ENCODE results near the gene NISCH.
A peak's percentile ranks its signal among the peaks of the same experiment; 100 is the strongest.

NISCH gene

DNA sequence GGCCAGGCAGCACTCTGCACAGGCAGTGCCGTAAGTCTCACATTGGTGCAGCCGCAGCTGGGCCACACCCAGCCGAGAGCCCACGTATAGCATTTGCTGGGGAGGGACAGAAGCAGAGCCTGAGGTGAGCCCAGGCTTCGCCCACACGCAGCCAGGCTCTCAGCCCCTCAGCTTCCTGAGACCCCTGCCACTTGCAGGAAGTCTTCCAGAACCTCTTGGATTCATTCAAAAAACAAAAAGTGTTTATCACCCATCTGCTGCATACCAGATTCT lies 17.4 kb upstream of the NISCH start:
- H3K4me2 ChIP-seq, result peak overlapping the region in 10 of 11 experiments; percentile 76 to 99 (median 94); a peak in 19 of 22 replicates
- TF ChIP-seq Cebpa-rat (IDR thresholded peaks at IDR 0.05), result no peak
- H4K20me1 ChIP-seq, result peaks cover 0 to 21% (median 7%) of the 10 kb centered on the region in 11 experiments; a peak in 12 of 22 replicates

DNA sequence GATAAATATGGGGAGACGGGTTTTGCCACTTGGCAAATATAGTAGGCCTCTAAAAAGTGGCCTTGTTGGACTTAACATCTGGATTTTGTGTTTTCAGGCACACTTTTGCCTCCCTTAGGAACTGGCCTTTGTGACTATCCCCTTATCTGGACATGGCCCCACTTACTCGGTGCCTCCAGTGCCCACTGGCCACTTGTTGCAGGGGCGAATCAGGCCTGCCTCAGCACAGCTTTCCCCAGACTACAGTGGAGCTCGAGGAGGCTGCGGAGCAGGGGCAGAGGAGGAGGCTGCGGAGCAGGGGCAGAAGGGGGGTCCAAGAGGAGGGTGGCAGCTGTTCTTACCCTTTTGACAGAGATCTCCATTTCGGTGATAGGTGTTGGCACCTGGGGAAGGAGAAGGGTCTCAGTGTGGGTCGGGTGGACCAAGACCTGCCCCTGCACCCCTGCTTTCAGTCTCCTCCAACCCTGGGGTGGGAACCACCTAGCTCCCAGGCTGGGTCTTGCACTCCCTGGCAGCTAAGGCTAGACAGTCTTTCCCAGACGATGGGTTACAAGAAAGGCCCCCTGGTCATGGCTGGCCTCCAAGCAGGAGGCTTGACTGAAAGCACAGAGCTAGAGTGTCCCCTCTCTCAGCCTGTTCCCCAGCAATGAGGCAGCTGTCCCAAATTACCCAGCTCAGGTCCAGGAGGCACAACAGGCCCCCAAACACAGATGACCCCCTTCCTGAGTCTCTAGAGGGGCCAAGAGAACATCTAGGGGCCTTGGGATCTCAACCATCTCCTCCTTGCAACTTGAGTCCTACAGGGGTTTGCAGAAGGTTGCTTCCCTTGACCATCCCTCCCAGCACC lies 16.6 kb upstream of the NISCH start:
- Histone ChIP-seq H3K27ac (no peak overlapping the region), H3K4me3 (no peak overlapping the region), H3K36me3 (peaks cover 0 to 50% (median 0%) of the 10 kb centered on the region in 11 experiments; a peak in 6 of 22 replicates), H4K20me1 (peaks cover 0 to 29% (median 15%) of the 10 kb centered on the region in 11 experiments; a peak in 13 of 22 replicates), H3K9me3 (replicated peaks in 1 of 11) (no peaks in the 10 kb centered on the region), H3K4me1 (peaks cover 55 to 89% (median 75%) of the 10 kb centered on the region in 10 experiments), H3K27me3 (peaks cover 6 to 65% (median 48%) of the 10 kb centered on the region in 11 experiments; a peak in 19 of 22 replicates), H3K4me2 (peak overlapping the region in 8 of 11 experiments; percentile 1 to 99 (median 94); a peak in 10 of 22 replicates), H3K9ac (peak overlapping the region in 1 of 11 experiments; percentile 18; a peak in 2 of 22 replicates)
- no peak for TF ChIP-seq Cebpa-rat (IDR thresholded peaks at IDR 0.05)

More for the DNA sequence above, 17.4 kb upstream of the NISCH start:
- peaks cover 2 to 65% (median 42%) of the 10 kb centered on the region in 11 experiments; a peak in 19 of 22 replicates for H3K27me3 ChIP-seq
- peaks cover 53 to 89% (median 75%) of the 10 kb centered on the region in 10 experiments for H3K4me1 ChIP-seq
- peak overlapping the region in 2 of 11 experiments; percentile 15 to 72; a peak in 4 of 22 replicates for H3K9ac ChIP-seq
- H3K27ac ChIP-seq, result peak overlapping the region in 5 of 11 experiments; percentile 75 to 83 (median 77); a peak in 8 of 22 replicates
- H3K36me3 ChIP-seq, result peaks cover 0 to 50% (median 0%) of the 10 kb centered on the region in 11 experiments; a peak in 6 of 22 replicates
- H3K9me3 ChIP-seq (replicated peaks in 1 of 11), result no peaks in the 10 kb centered on the region
- no peak overlapping the region for H3K4me3 ChIP-seq

DNA sequence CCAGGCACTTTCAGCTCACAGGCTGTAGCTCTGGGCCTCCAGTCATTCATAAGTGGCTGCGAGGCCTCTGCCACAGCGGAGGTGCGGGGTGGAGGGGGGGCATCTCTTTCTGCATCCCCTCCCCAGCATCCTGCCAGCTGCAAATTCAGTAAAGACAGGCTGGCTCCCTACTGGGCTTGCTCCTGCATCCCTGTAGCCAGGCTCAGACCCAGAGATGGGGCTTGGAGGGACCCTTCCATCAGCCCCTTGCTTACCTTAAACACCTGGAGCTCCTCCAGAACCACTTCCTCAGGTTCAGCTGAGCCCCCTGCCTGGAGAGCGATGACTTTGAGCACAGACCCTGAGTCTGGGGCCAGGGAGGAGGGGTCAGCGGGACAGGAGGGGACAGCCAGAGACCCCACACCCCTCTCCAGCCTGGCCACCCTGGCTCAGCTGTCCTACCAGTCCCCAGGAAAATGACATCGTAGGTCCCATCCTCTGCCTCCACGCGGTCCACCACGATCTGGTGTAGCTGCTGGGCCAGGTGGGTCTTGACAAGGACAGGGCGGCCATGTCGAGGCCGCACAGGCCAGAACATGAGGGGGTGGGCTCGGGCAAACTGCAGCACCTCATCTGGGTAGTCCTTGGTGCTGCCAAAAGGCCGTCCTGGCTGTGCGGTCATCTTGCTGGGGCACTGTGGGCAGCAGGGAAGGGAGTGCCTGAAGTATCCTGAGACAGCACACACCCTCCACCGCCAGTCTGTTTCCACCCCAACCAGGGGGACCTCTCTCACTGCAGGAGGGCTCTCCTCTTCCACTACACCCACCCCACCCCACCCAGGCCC lies 15.8 kb upstream of the NISCH start:
- no peaks in the 10 kb centered on the region for H3K9me3 ChIP-seq (replicated peaks in 1 of 11)
- TF ChIP-seq Cebpa-rat (IDR thresholded peaks at IDR 0.05), result no peak
- peak overlapping the region in 5 of 11 experiments; percentile 14 to 99 (median 93); a peak in 6 of 22 replicates for H3K4me2 ChIP-seq
- H3K27me3 ChIP-seq, result peaks cover 6 to 65% (median 47%) of the 10 kb centered on the region in 11 experiments; a peak in 19 of 22 replicates
- H3K4me3 ChIP-seq, result no peak overlapping the region
- peaks cover 0 to 50% (median 0%) of the 10 kb centered on the region in 11 experiments; a peak in 6 of 22 replicates for H3K36me3 ChIP-seq
- H3K4me1 ChIP-seq, result peaks cover 55 to 89% (median 75%) of the 10 kb centered on the region in 10 experiments
- peaks cover 0 to 37% (median 20%) of the 10 kb centered on the region in 11 experiments; a peak in 13 of 22 replicates for H4K20me1 ChIP-seq
- no peak overlapping the region for H3K27ac ChIP-seq
- peak overlapping the region in 1 of 11 experiments; percentile 18; a peak in 1 of 22 replicates for H3K9ac ChIP-seq

GRCh38 chr3:52440249-52440551 lies 15.2 kb upstream of the NISCH start:
- Histone ChIP-seq H3K4me3 (no peak overlapping the region), H3K27ac (no peak overlapping the region), H3K4me1 (peaks cover 55 to 89% (median 75%) of the 10 kb centered on the region in 10 experiments), H3K9ac (no peak overlapping the region), H3K4me2 (no peak overlapping the region), H4K20me1 (peaks cover 0 to 40% (median 20%) of the 10 kb centered on the region in 11 experiments; a peak in 13 of 22 replicates), H3K9me3 (replicated peaks in 1 of 11) (no peaks in the 10 kb centered on the region), H3K27me3 (peaks cover 6 to 70% (median 51%) of the 10 kb centered on the region in 11 experiments; a peak in 19 of 22 replicates), H3K36me3 (peaks cover 0 to 50% (median 0%) of the 10 kb centered on the region in 11 experiments; a peak in 6 of 22 replicates)
- no peak for TF ChIP-seq Cebpa-rat (IDR thresholded peaks at IDR 0.05)

GRCh38 chr3:52440671-52441070 lies 14.7 kb upstream of the NISCH start:
- H3K27me3 ChIP-seq, result peaks cover 6 to 75% (median 55%) of the 10 kb centered on the region in 11 experiments; a peak in 20 of 22 replicates
- H3K9ac ChIP-seq, result no peak overlapping the region
- no peak overlapping the region for H3K4me3 ChIP-seq
- H4K20me1 ChIP-seq, result peaks cover 0 to 44% (median 20%) of the 10 kb centered on the region in 11 experiments; a peak in 13 of 22 replicates
- TF ChIP-seq Cebpa-rat (IDR thresholded peaks at IDR 0.05), result no peak
- no peak overlapping the region for H3K27ac ChIP-seq
- peaks cover 0 to 46% (median 0%) of the 10 kb centered on the region in 11 experiments; a peak in 6 of 22 replicates for H3K36me3 ChIP-seq
- H3K4me2 ChIP-seq, result peak overlapping the region in 1 of 11 experiments; percentile 7; a peak in 3 of 22 replicates
- H3K4me1 ChIP-seq, result peaks cover 55 to 87% (median 75%) of the 10 kb centered on the region in 10 experiments
- no peaks in the 10 kb centered on the region for H3K9me3 ChIP-seq (replicated peaks in 1 of 11)

DNA sequence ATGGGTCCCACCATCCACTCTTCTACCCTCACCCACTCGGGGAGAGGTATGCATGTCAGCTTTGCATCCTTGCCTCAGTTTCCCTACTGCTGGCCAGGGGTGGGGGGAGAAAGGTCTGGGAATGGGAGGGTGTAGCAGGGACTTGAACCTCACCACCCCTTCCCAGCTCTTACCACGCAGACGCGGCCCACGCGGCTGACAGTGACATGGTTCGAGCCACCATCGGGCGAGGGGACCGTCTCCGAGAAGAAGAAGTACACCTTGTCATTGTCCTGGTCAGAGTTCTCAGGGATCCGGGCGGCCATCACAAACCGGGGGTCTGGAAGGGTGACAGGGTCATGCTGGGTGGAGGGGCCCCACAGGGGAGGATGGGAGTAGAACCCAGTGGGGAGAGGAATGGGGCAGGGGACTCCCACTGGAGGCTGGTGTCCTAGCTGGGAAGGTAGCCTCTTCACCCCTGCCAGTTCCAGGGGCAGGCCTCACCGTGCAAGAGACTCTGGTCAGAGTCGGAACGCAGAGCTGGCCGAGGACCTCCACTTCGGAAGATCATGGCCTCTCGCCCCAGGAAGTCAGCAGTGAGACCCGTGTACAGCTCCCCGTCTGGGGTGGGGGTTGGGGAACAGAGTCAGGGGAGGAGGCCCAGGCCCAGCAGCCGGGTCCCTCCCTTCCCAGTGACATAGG lies 14.2 kb upstream of the NISCH start:
- Histone ChIP-seq H3K27me3 (peaks cover 6 to 80% (median 60%) of the 10 kb centered on the region in 11 experiments; a peak in 21 of 22 replicates), H3K4me1 (peaks cover 49 to 84% (median 70%) of the 10 kb centered on the region in 10 experiments), H4K20me1 (peaks cover 0 to 46% (median 20%) of the 10 kb centered on the region in 11 experiments; a peak in 13 of 22 replicates), H3K36me3 (peaks cover 0 to 43% (median 0%) of the 10 kb centered on the region in 11 experiments; a peak in 6 of 22 replicates), H3K27ac (no peak overlapping the region), H3K9me3 (replicated peaks in 1 of 11) (no peaks in the 10 kb centered on the region), H3K9ac (no peak overlapping the region), H3K4me3 (no peak overlapping the region), H3K4me2 (peak overlapping the region in 4 of 11 experiments; percentile 7 to 99 (median 98); a peak in 2 of 22 replicates)
- no peak for TF ChIP-seq Cebpa-rat (IDR thresholded peaks at IDR 0.05)

- no peaks in the 10 kb centered on the region for H3K9me3 ChIP-seq (replicated peaks in 1 of 11)
Observed at GRCh38 chr3:52441772-52442332, 13.6 kb upstream of the NISCH start.

More at GRCh38 chr3:52441772-52442332, 13.6 kb upstream of the NISCH start:
- Histone ChIP-seq H3K27ac (no peak overlapping the region), H3K27me3 (peaks cover 6 to 87% (median 66%) of the 10 kb centered on the region in 11 experiments; a peak in 21 of 22 replicates), H3K9ac (no peak overlapping the region), H3K36me3 (peaks cover 0 to 43% (median 0%) of the 10 kb centered on the region in 11 experiments; a peak in 6 of 22 replicates), H3K4me3 (no peak overlapping the region), H3K4me1 (peaks cover 43 to 82% (median 64%) of the 10 kb centered on the region in 10 experiments), H4K20me1 (peaks cover 0 to 46% (median 24%) of the 10 kb centered on the region in 11 experiments; a peak in 13 of 22 replicates), H3K4me2 (peak overlapping the region in 9 of 11 experiments; percentile 85 to 99 (median 94); a peak in 10 of 22 replicates)
- TF ChIP-seq Cebpa-rat (IDR thresholded peaks at IDR 0.05), result no peak
